G401.6 (cell line): ENCODE results near the gene ITPKB.
"Not testable (repeated sequence)": the region's sequence is repeated elsewhere in the genome, so short reads cannot be mapped to it uniquely, and the experiment has no call there.

Experiments
- FAIRE-seq: peaks from 2 replicates; lab custom pipeline; 2012; peaks lifted over from hg19 to GRCh38; lab: Jason Lieb, UNC

Gene ITPKB

GRCh38 chr1:226730836-226731235, 8.2 kb downstream of the ITPKB start:
- FAIRE-seq, result no peak

GRCh38 chr1:226730071-226730470, 9.0 kb downstream of the ITPKB start:
- FAIRE-seq, result no peak

- FAIRE-seq, result no peak
These were observed 10.6 kb downstream of the ITPKB start for GRCh38 chr1:226728448-226728847.

- FAIRE-seq, result no peak
These were observed 13.2 kb downstream of the ITPKB start for GRCh38 chr1:226725897-226726267.

- FAIRE-seq, result no peak
These were observed 15.2 kb downstream of the ITPKB start for GRCh38 chr1:226723657-226724532.

GRCh38 chr1:226722901-226723656, 16.0 kb downstream of the ITPKB start:
- no peak for FAIRE-seq

GRCh38 chr1:226722240-226722900, 16.7 kb downstream of the ITPKB start:
- no peak for FAIRE-seq

- FAIRE-seq, result not testable (repeated sequence)
These were observed 18.5 kb downstream of the ITPKB start for GRCh38 chr1:226720574-226720973.

- no peak for FAIRE-seq
These were observed 19.3 kb downstream of the ITPKB start for GRCh38 chr1:226719596-226720387.

GRCh38 chr1:226717256-226717909, 21.7 kb downstream of the ITPKB start:
- no peak for FAIRE-seq

GRCh38 chr1:226716577-226716976, 22.5 kb downstream of the ITPKB start:
- FAIRE-seq, result no peak

- no peak for FAIRE-seq
These were observed 24.9 kb downstream of the ITPKB start for GRCh38 chr1:226714148-226714547.

GRCh38 chr1:226712742-226713419, 26.2 kb downstream of the ITPKB start:
- no peak for FAIRE-seq

GRCh38 chr1:226711976-226712741, 26.9 kb downstream of the ITPKB start:
- no peak for FAIRE-seq

- FAIRE-seq, result no peak
These were observed 28.6 kb downstream of the ITPKB start for GRCh38 chr1:226710501-226710900.

- no peak for FAIRE-seq
These were observed 29.1 kb downstream of the ITPKB start for GRCh38 chr1:226709953-226710352.

GRCh38 chr1:226708967-226709396, 30.1 kb downstream of the ITPKB start:
- no peak for FAIRE-seq

- no peak for FAIRE-seq
These were observed 30.7 kb downstream of the ITPKB start for GRCh38 chr1:226708342-226708780.

GRCh38 chr1:226706684-226707083, 32.4 kb downstream of the ITPKB start:
- FAIRE-seq, result no peak
